ENCODE measurements around the gene OR52K1.

DNA sequence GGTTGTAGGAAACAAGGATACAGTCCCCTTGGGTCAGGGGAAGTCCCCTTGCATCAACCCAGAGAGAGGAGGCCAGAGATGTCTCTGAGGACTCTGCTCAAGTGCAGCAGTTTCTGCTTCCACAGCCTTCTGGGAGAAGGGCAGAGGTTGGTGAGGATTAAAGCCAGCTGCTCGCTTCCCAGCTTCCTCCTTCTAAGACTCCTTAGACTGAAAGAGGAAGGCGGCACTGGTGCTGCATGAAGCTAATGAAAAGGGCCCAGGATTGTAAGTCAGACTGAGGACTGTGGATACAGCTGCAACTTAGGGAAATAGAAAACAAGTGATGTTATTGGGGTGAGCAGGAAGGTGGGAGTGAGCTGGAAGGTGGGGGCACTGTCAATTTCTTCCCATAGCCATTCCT lies at the start of gene OR52K1:
- TF ChIP-seq POLR2AphosphoS5 (IDR thresholded peaks at IDR 0.05; ENCODE audit: low read depth, low read length) = no peak
- TF ChIP-seq POLR2A (IDR thresholded peaks at IDR 0.05; ENCODE audit: low read depth, low read length) = no peak
- no peak for TF ChIP-seq TAF1 (IDR thresholded peaks at IDR 0.05; ENCODE audit: borderline replicate concordance, low read depth, low read length)
